PC-3 (cell line): ENCODE data around the gene MBTD1. TPM values are rescaled to one million over a fixed set of nuclear protein-coding genes. Genes with fewer than 3 reads are reported as not detected.

Experiments
- ATAC-seq: fragments of 200-7000 bp; cut with Tn5 transposase; 2 replicates; pipeline ENCODE4 v1.9.1; 2020; ENCODE audit warnings: mild to moderate bottlenecking, moderate library complexity
- BruUV-seq: library from RNA; stranded (reverse); fragments of 400-500 nt; replicated peaks from 2 replicates; lab custom pipeline; 2021; lab: Mats Ljungman, UMichigan
- CTCF ChIA-PET: fragments of 300-600 bp; sonication (Branson Sonifier 250); formaldehyde crosslinking; loops from one replicate; lab custom pipeline; 2022; ENCODE audit warnings: antibody characterized with exemption; lab: Charles Lee
- POLR2A ChIA-PET: fragments of 300-600 bp; sonication (Branson Sonifier 250); formaldehyde crosslinking; loops from one replicate; lab custom pipeline; 2022; ENCODE audit warnings: antibody characterized with exemption; ENCODE audit not compliant: unreplicated experiment; lab: Charles Lee
- DNase-seq: peaks from one replicate; pipeline ENCODE4 v3.0.0-alpha.2; 2015
- H2AFZ ChIP-seq: fragments of 300-600 bp; sonication (generic); 2 replicates; pipeline ENCODE4 v1.6.0; 2016; ENCODE audit warnings: antibody characterized with exemption, low read length
- H3F3A ChIP-seq: fragments of 300-600 bp; sonication (generic); one replicate; pipeline ENCODE4 v1.6.0; 2017; ENCODE audit warnings: antibody characterized with exemption, low read length, control low read depth, mild to moderate bottlenecking; ENCODE audit not compliant: unreplicated experiment
- H3K27ac ChIP-seq: fragments of 300-600 bp; sonication (generic); 2 replicates; pipeline ENCODE4 v1.5.1; 2016; ENCODE audit warnings: mild to moderate bottlenecking, low read length
- H3K27me3 ChIP-seq: fragments of 300-600 bp; sonication (generic); 2 replicates; pipeline ENCODE4 v1.6.1; 2016; ENCODE audit warnings: low read length, mixed read lengths
- H3K36me3 ChIP-seq: fragments of 300-600 bp; sonication (generic); 2 replicates; pipeline ENCODE4 v1.6.1; 2016; ENCODE audit warnings: low read depth, mixed run types, low read length, mixed read lengths
- H3K4me1 ChIP-seq: fragments of 300-600 bp; sonication (generic); 2 replicates; pipeline ENCODE4 v1.5.1; 2016; ENCODE audit warnings: low read length; ENCODE audit not compliant: insufficient read depth
- H3K4me2 ChIP-seq: fragments of 300-600 bp; sonication (generic); 2 replicates; pipeline ENCODE4 v1.6.0; 2016; ENCODE audit warnings: low read length
- H3K4me3 ChIP-seq: fragments of 300-600 bp; sonication (generic); 2 replicates; pipeline ENCODE4 v1.5.1; 2016; ENCODE audit warnings: mild to moderate bottlenecking, low read length, mixed read lengths
- H3K79me2 ChIP-seq: fragments of 300-600 bp; sonication (generic); 2 replicates; pipeline ENCODE4 v1.6.1; 2017; ENCODE audit warnings: low read length, mixed read lengths
- H3K9ac ChIP-seq: fragments of 300-600 bp; sonication (generic); 2 replicates; pipeline ENCODE4 v1.6.0; 2016; ENCODE audit warnings: mild to moderate bottlenecking, low read length
- H3K9me2 ChIP-seq: fragments of 300-600 bp; sonication (generic); replicated peaks from 2 replicates; pipeline ENCODE4 v1.6.1; 2016; ENCODE audit warnings: mixed run types, low read length, mixed read lengths
- H3K9me3 ChIP-seq: fragments of 300-600 bp; sonication (generic); 2 replicates; pipeline ENCODE4 v1.6.1; 2016; ENCODE audit warnings: low read length, mixed read lengths
- H4K20me1 ChIP-seq: fragments of 300-600 bp; sonication (generic); 2 replicates; pipeline ENCODE4 v1.6.1; 2016; ENCODE audit warnings: low read length, mixed read lengths
- CTCF ChIP-seq: fragments of 300-600 bp; sonication (generic); conservative IDR thresholded peaks from 2 replicates; pipeline ENCODE4 v1.5.1; 2017; ENCODE audit warnings: antibody characterized with exemption, low read depth, mild to moderate bottlenecking, low read length
- EZH2 ChIP-seq: fragments of 300-600 bp; sonication (generic); IDR thresholded peaks from one replicate; pipeline ENCODE4 v1.6.1; 2017; ENCODE audit warnings: antibody characterized with exemption, mild to moderate bottlenecking, low read length; ENCODE audit not compliant: unreplicated experiment
- EZH2phosphoT487 ChIP-seq: fragments of 300-600 bp; sonication (generic); IDR thresholded peaks from 2 replicates; pipeline ENCODE4 v1.6.1; 2018; ENCODE audit warnings: mild to moderate bottlenecking, antibody characterized with exemption, low read length, borderline replicate concordance
- intact Hi-C: fragments of 100-400 bp; cut with micrococcal nuclease; formaldehyde crosslinking; loops from 2 replicates; pipeline ENCODE4 v1.9.0; 2023
- total RNA-seq: library from RNA; depleted of rRNA; stranded (reverse); fragments of >200 nt; gene quantifications from 2 replicates; pipeline ENCODE4 v1.2.3, GENCODE V29; 2014

Gene MBTD1
- total RNA-seq, 1 experiment from 2014 or later, result 13.8 TPM

GRCh38 chr17:51289696-51290111, 29.9 kb upstream of the MBTD1 start:
- H3K9me3 ChIP-seq, result no peaks in the 10 kb centered on the region
- no peak for TF ChIP-seq EZH2phosphoT487
- TF ChIP-seq EZH2, result no peak
- no peak for TF ChIP-seq CTCF
- no peaks in the 10 kb centered on the region for H3K79me2 ChIP-seq
- DNase-seq (no peak), ATAC-seq (no peak)
- no TSS peak for BruUV-seq
- H3K9ac ChIP-seq, result no peak overlapping the region
- no peaks in the 10 kb centered on the region for H3F3A ChIP-seq
- ChIA-PET POLR2A (no interaction called here), CTCF (no interaction called here)
- intact Hi-C loops, result no loop called here
- H2AFZ ChIP-seq, result no peak overlapping the region
- no peaks in the 10 kb centered on the region for H3K4me1 ChIP-seq
- H3K27ac ChIP-seq, result no peak overlapping the region
- no peak overlapping the region for H3K4me3 ChIP-seq
- no peak overlapping the region for H3K4me2 ChIP-seq
- peaks cover 77% of the 10 kb centered on the region for H3K36me3 ChIP-seq
- H3K27me3 ChIP-seq, result no peaks in the 10 kb centered on the region
- H4K20me1 ChIP-seq, result peaks cover 6% of the 10 kb centered on the region; the same call in 1 of the 2 replicates
- H3K9me2 ChIP-seq, result no peaks in the 10 kb centered on the region

GRCh38 chr17:51287412-51287811, 27.6 kb upstream of the MBTD1 start:
- H3F3A ChIP-seq, result no peaks in the 10 kb centered on the region
- ChIA-PET CTCF (no interaction called here), POLR2A (no interaction called here)
- no peak overlapping the region for H3K4me3 ChIP-seq
- H3K27me3 ChIP-seq, result no peaks in the 10 kb centered on the region
- TF ChIP-seq EZH2 (no peak), EZH2phosphoT487 (no peak), CTCF (no peak)
- no peaks in the 10 kb centered on the region for H3K9me2 ChIP-seq
- no peak overlapping the region for H3K4me2 ChIP-seq
- intact Hi-C loops, result no loop called here
- no peak overlapping the region for H3K9ac ChIP-seq
- no peak for ATAC-seq
- no peak overlapping the region for H3K27ac ChIP-seq
- BruUV-seq, result no TSS peak
- H3K9me3 ChIP-seq, result no peaks in the 10 kb centered on the region
- H3K79me2 ChIP-seq, result no peaks in the 10 kb centered on the region
- H3K36me3 ChIP-seq, result peaks cover 73% of the 10 kb centered on the region
- DNase-seq, result no peak
- H2AFZ ChIP-seq, result no peak overlapping the region
- no peaks in the 10 kb centered on the region for H3K4me1 ChIP-seq
- H4K20me1 ChIP-seq, result peaks cover 6% of the 10 kb centered on the region; the same call in 1 of the 2 replicates

GRCh38 chr17:51279183-51279582, 19.3 kb upstream of the MBTD1 start:
- Histone ChIP-seq H3K27ac (no peak overlapping the region), H4K20me1 (no peaks in the 10 kb centered on the region), H3K36me3 (peaks cover 72% of the 10 kb centered on the region), H3K79me2 (no peaks in the 10 kb centered on the region), H3F3A (no peaks in the 10 kb centered on the region), H2AFZ (no peak overlapping the region), H3K9me3 (no peaks in the 10 kb centered on the region), H3K27me3 (no peaks in the 10 kb centered on the region), H3K9ac (no peak overlapping the region), H3K9me2 (no peaks in the 10 kb centered on the region), H3K4me1 (no peaks in the 10 kb centered on the region), H3K4me3 (no peak overlapping the region), H3K4me2 (no peak overlapping the region)
- CTCF ChIA-PET, result no interaction called here
- TF ChIP-seq EZH2phosphoT487, result no peak
- TF ChIP-seq EZH2, result no peak
- no peak for TF ChIP-seq CTCF
- DNase-seq (no peak), ATAC-seq (no peak)
- BruUV-seq, result no TSS peak
- intact Hi-C loops, result no loop called here
- POLR2A ChIA-PET, result interaction anchor here (0.6 kb wide), 1 partner anchor 93 kb away, joined by 6 read pairs; no protein-coding TSS in a partner anchor
